GM23338 (cell line): ENCODE measurements around the gene KLF1.

Experiments
- CTCF ChIP-seq, 2 experiments: fragments of 200-600 bp in 1 of 2; sonication (generic) in 1 of 2; conservative IDR thresholded peaks; 2 replicates each; pipeline versions ENCODE4 v1.5.1 to v1.6.1; 2016 to 2017; ENCODE audit warnings: antibody characterized with exemption in 2 of 2, low read depth in 2 of 2, mild to moderate bottlenecking in 2 of 2, moderate library complexity in 1 of 2
- EZH2 ChIP-seq: fragments of 200-600 bp; sonication (generic); IDR thresholded peaks from one replicate; pipeline ENCODE4 v1.8.0; 2017; ENCODE audit warnings: antibody characterized with exemption, mild to moderate bottlenecking, low read depth; ENCODE audit not compliant: unreplicated experiment
- EZH2phosphoT487 ChIP-seq: fragments of 200-600 bp; sonication (generic); IDR thresholded peaks from one replicate; pipeline ENCODE4 v1.8.1; 2018; ENCODE audit warnings: antibody characterized with exemption; ENCODE audit not compliant: unreplicated experiment
- JUNB ChIP-seq: IDR thresholded peaks from one replicate; pipeline ENCODE4 v1.6.1; 2016; ENCODE audit warnings: antibody characterized with exemption; ENCODE audit not compliant: unreplicated experiment
- NANOG ChIP-seq: IDR thresholded peaks from 2 replicates; pipeline ENCODE4 v1.6.1; 2016; ENCODE audit warnings: antibody characterized with exemption, borderline replicate concordance

- TF ChIP-seq CTCF (conservative IDR thresholded peaks at IDR 0.05; ENCODE audit: low read depth in 2 of 2) (no peak), EZH2 (no peak), EZH2phosphoT487 (no peak), JUNB (no peak), NANOG (no peak)
Observed at GRCh38 chr19:12885749-12886650, 1.0 kb downstream of the KLF1 start.
